ENCODE results near the gene TMEM120B. TPM values are rescaled to one million over a fixed set of nuclear protein-coding genes. Genes with fewer than 3 reads are reported as not detected.

The TMEM120B gene
- total and polyA plus RNA-seq, 2 of the 13 experiments (the other 11 are each of a cell fraction or from before 2014, with no cell fraction given), result 7.1 to 12.9 TPM

DNA sequence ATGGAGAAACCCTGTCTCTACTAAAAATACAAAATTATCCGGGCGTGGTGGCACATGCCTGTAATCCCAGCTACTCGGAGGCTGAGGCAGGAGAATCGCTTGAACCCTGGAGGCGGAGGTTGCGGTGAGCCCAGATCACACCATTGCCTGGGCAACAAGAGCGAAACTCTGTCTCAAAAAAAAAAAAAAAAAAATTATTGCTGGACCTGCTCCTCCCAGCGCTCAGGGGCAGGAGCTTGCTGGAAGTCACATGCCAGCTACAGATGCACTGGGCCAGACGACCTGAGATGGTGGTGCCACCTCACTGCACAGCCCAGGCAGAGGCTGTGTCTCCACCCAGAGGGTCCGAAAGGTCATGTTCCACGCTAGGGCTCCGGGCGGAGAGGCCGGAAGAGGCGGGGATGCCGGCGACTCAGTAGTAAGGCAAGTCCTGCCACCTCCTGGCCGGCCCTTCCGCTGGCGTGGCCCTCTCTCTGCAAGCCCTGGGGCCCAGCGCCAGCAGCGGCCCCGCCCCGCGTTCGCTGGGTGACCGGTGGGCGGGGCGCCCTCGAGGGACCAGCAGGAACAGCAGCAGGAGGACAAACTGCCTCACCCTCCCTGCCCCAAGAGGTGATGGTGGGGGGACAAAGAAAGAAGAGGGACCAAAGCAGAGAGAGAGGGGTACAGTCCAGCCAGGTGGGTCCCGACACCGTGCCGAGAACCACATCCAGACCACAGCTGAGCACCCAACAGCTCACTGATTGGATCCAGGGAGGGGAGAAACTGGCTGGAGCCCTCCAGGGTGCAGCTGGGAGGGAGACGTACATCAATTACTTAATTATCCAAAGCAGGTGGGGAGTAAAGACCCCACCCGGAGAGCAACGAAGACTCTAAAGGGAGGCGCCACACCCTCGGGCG, 84.6 kb downstream of the TMEM120B start (continued):
- TF ChIP-seq, protein P1, sequence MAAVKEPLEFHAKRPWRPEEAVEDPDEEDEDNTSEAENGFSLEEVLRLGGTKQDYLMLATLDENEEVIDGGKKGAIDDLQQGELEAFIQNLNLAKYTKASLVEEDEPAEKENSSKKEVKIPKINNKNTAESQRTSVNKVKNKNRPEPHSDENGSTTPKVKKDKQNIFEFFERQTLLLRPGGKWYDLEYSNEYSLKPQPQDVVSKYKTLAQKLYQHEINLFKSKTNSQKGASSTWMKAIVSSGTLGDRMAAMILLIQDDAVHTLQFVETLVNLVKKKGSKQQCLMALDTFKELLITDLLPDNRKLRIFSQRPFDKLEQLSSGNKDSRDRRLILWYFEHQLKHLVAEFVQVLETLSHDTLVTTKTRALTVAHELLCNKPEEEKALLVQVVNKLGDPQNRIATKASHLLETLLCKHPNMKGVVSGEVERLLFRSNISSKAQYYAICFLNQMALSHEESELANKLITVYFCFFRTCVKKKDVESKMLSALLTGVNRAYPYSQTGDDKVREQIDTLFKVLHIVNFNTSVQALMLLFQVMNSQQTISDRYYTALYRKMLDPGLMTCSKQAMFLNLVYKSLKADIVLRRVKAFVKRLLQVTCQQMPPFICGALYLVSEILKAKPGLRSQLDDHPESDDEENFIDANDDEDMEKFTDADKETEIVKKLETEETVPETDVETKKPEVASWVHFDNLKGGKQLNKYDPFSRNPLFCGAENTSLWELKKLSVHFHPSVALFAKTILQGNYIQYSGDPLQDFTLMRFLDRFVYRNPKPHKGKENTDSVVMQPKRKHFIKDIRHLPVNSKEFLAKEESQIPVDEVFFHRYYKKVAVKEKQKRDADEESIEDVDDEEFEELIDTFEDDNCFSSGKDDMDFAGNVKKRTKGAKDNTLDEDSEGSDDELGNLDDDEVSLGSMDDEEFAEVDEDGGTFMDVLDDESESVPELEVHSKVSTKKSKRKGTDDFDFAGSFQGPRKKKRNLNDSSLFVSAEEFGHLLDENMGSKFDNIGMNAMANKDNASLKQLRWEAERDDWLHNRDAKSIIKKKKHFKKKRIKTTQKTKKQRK (IDR thresholded peaks at IDR 0.05; ENCODE audit: low read length), result no peak
- TF ChIP-seq SP140L (CRISPR knock-in tag; IDR thresholded peaks at IDR 0.05; ENCODE audit: borderline replicate concordance) (no peak), ZNF724P (CRISPR knock-in tag; IDR thresholded peaks at IDR 0.05; ENCODE audit: borderline replicate concordance) (no peak), AHR (CRISPR knock-in tag; IDR thresholded peaks at IDR 0.05) (peak; percentile 23; the same call in 1 of the 2 replicates), SMAD9 (CRISPR knock-in tag; IDR thresholded peaks at IDR 0.05) (no peak), DBP (CRISPR knock-in tag; IDR thresholded peaks at IDR 0.05; ENCODE audit: not compliant biosample characterization) (no peak), ZNF430 (CRISPR knock-in tag; IDR thresholded peaks at IDR 0.05) (peak; percentile 57; the same call in 1 of the 2 replicates), EED (CRISPR knock-in tag; IDR thresholded peaks at IDR 0.05) (no peak), ZNF562 (CRISPR knock-in tag; IDR thresholded peaks at IDR 0.05; ENCODE audit: borderline replicate concordance) (no peak), AKNA (CRISPR knock-in tag; IDR thresholded peaks at IDR 0.05; ENCODE audit: borderline replicate concordance) (no peak), CHD4 (IDR thresholded peaks at IDR 0.05; ENCODE audit: borderline replicate concordance, low read length) (no peak), ZNF556 (CRISPR knock-in tag; IDR thresholded peaks at IDR 0.05; ENCODE audit: borderline replicate concordance) (peak; percentile 88; the same call in 1 of the 2 replicates)
- TF ChIP-seq, protein P2, sequence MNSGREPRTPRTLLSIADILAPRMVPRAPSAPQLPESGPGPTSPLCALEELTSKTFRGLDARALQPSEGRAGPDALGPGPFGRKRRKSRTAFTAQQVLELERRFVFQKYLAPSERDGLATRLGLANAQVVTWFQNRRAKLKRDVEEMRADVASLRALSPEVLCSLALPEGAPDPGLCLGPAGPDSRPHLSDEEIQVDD (CRISPR knock-in tag; IDR thresholded peaks at IDR 0.05; ENCODE audit: borderline replicate concordance), result no peak
- TF ChIP-seq, protein P3, sequence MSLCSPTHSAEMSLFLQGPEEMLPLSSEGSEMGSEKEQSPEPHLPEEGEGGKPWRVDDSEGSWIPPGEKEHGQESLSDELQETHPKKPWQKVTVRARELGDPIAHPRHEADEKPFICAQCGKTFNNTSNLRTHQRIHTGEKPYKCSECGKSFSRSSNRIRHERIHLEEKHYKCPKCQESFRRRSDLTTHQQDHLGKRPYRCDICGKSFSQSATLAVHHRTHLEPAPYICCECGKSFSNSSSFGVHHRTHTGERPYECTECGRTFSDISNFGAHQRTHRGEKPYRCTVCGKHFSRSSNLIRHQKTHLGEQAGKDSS (CRISPR knock-in tag; IDR thresholded peaks at IDR 0.05; ENCODE audit: borderline replicate concordance, low read depth), result peak; percentile 92; the same call in 1 of the 2 replicates
- TF ChIP-seq, protein P4, sequence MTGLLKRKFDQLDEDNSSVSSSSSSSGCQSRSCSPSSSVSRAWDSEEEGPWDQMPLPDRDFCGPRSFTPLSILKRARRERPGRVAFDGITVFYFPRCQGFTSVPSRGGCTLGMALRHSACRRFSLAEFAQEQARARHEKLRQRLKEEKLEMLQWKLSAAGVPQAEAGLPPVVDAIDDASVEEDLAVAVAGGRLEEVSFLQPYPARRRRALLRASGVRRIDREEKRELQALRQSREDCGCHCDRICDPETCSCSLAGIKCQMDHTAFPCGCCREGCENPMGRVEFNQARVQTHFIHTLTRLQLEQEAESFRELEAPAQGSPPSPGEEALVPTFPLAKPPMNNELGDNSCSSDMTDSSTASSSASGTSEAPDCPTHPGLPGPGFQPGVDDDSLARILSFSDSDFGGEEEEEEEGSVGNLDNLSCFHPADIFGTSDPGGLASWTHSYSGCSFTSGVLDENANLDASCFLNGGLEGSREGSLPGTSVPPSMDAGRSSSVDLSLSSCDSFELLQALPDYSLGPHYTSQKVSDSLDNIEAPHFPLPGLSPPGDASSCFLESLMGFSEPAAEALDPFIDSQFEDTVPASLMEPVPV (CRISPR knock-in tag; IDR thresholded peaks at IDR 0.05), result no peak
